GM12878 (cell line): Measurements from ENCODE around the gene MEX3B. TPM values are rescaled to one million over a fixed set of nuclear protein-coding genes. Genes with fewer than 3 reads are reported as not detected.

ENCODE experiments used
- ATAC-seq: fragments of 200-7000 bp; cut with Tn5 transposase; 3 replicates; pipeline ENCODE4 v1.9.1; 2020; ENCODE audit warnings: mild to moderate bottlenecking, moderate library complexity
- BruUV-seq: library from RNA; stranded (reverse); fragments of 400-500 nt; replicated peaks from 2 replicates; lab custom pipeline; 2021; lab: Mats Ljungman, UMichigan
- CTCF ChIA-PET: fragments of 300-600 bp; sonication (Branson Sonifier 250); formaldehyde crosslinking; extraction: SDS; loops from one replicate; lab custom pipeline; 2021; ENCODE audit warnings: inconsistent platforms; lab: Yijun Ruan, JAX
- POLR2A ChIA-PET: fragments of 350-600 bp; formaldehyde crosslinking; extraction: SDS; loops from one replicate; lab custom pipeline; 2021; ENCODE audit warnings: inconsistent platforms; lab: Charles Lee
- RAD21 ChIA-PET: fragments of 300-600 bp; sonication (Branson Sonifier 250); formaldehyde crosslinking; loops from one replicate; lab custom pipeline; 2023; ENCODE audit warnings: antibody characterized with exemption; ENCODE audit not compliant: unreplicated experiment; lab: Charles Lee
- SMC1A ChIA-PET: fragments of 300-600 bp; sonication (Branson Sonifier 250); formaldehyde crosslinking; loops from one replicate; lab custom pipeline; 2023; ENCODE audit not compliant: unreplicated experiment, uncharacterized antibody; lab: Charles Lee
- DNase-seq: peaks from one replicate; pipeline ENCODE4 v3.0.0-alpha.2; 2011; ENCODE audit warnings: low read depth, low spot score
- FAIRE-seq: peaks from 3 replicates; lab custom pipeline; 2011; peaks lifted over from hg19 to GRCh38; lab: Jason Lieb, UNC
- H2AFZ ChIP-seq: 2 replicates; pipeline ENCODE4 v1.6.0; 2011; ENCODE audit warnings: low read depth, low read length, control low read depth; ENCODE audit not compliant: control insufficient read depth
- H3K27ac ChIP-seq: 2 replicates; pipeline ENCODE4 v1.5.1; 2011; ENCODE audit warnings: control low read depth; ENCODE audit not compliant: control insufficient read depth, insufficient read depth
- H3K27me3 ChIP-seq, 2 experiments: replicated peaks in 1 of 2; 2 replicates each; pipeline versions ENCODE4 v1.6.0 to v1.6.1; 2011; ENCODE audit warnings: low read length in 1 of 2; ENCODE audit not compliant: control insufficient read depth in 2 of 2, insufficient read depth in 2 of 2
- H3K36me3 ChIP-seq, 2 experiments: 2 replicates each; pipeline ENCODE4 v1.5.1; 2011; ENCODE audit warnings: low read length in 1 of 2; ENCODE audit not compliant: control insufficient read depth in 2 of 2, insufficient read depth in 2 of 2
- H3K4me1 ChIP-seq: 2 replicates; pipeline ENCODE4 v1.6.1; 2011; ENCODE audit warnings: mild to moderate bottlenecking, low read length, moderate library complexity, mixed read lengths; ENCODE audit not compliant: control insufficient read depth, insufficient read depth
- H3K4me2 ChIP-seq: 2 replicates; pipeline ENCODE4 v1.6.0; 2011; ENCODE audit warnings: control low read depth; ENCODE audit not compliant: control insufficient read depth, insufficient read depth
- H3K4me3 ChIP-seq: fragments of 200-600 bp; sonication (generic); 2 replicates; pipeline ENCODE4 v1.5.1; 2016
- H3K79me2 ChIP-seq: 2 replicates; pipeline ENCODE4 v1.6.0; 2011; ENCODE audit warnings: low read length; ENCODE audit not compliant: control insufficient read depth, insufficient read depth
- H3K9ac ChIP-seq: 2 replicates; pipeline ENCODE4 v1.8.0; 2011; ENCODE audit warnings: low read length, control low read depth, mixed read lengths; ENCODE audit not compliant: control insufficient read depth, insufficient read depth
- H3K9me3 ChIP-seq: replicated peaks from 3 replicates; pipeline ENCODE4 v1.5.1; 2011; ENCODE audit warnings: mild to moderate bottlenecking, low read length; ENCODE audit not compliant: control insufficient read depth, insufficient read depth
- H4K20me1 ChIP-seq: 2 replicates; pipeline ENCODE4 v1.6.0; 2011; ENCODE audit not compliant: control insufficient read depth, insufficient read depth
- CREM ChIP-seq: IDR thresholded peaks from 2 replicates; pipeline ENCODE4 v1.6.1; 2014; ENCODE audit warnings: antibody characterized with exemption, low read depth
- FOXM1 ChIP-seq: IDR thresholded peaks from 2 replicates; pipeline ENCODE4 v1.6.1; 2012; ENCODE audit warnings: low read depth, mild to moderate bottlenecking, inconsistent platforms, low read length, moderate library complexity
- NBN ChIP-seq: fragments of 450-650 bp; IDR thresholded peaks from 2 replicates; pipeline ENCODE4 v1.6.1; 2016
- POLR2AphosphoS5 ChIP-seq: IDR thresholded peaks from 2 replicates; pipeline ENCODE4 v1.6.1; 2011; ENCODE audit warnings: mild to moderate bottlenecking, low read length, inconsistent platforms
- RFX5 ChIP-seq: IDR thresholded peaks from 2 replicates; pipeline ENCODE4 v1.6.1; 2011; ENCODE audit warnings: low read depth, low read length, improper control_type of control experiment
- SPI1 ChIP-seq: IDR thresholded peaks from 2 replicates; pipeline ENCODE4 v1.6.1; 2011; ENCODE audit warnings: low read depth, mild to moderate bottlenecking, low read length, moderate library complexity, borderline replicate concordance; ENCODE audit not compliant: insufficient read depth
- SUZ12 ChIP-seq: fragments of 200-600 bp; sonication (generic); IDR thresholded peaks from one replicate; pipeline ENCODE4 v1.6.1; 2018; ENCODE audit warnings: antibody characterized with exemption, mild to moderate bottlenecking; ENCODE audit not compliant: unreplicated experiment
- TCF12 ChIP-seq: IDR thresholded peaks from 2 replicates; pipeline ENCODE4 v1.6.1; 2011; ENCODE audit warnings: low read depth, mild to moderate bottlenecking, low read length
- TCF7 ChIP-seq: IDR thresholded peaks from 2 replicates; pipeline ENCODE4 v1.6.1; 2014; ENCODE audit warnings: antibody characterized with exemption, borderline replicate concordance
- ZNF207 ChIP-seq: fragments of 450-650 bp; IDR thresholded peaks from 2 replicates; pipeline ENCODE4 v1.6.1; 2014; ENCODE audit warnings: antibody characterized with exemption, mild to moderate bottlenecking, borderline replicate concordance
- ZNF24 ChIP-seq: fragments of 450-650 bp; IDR thresholded peaks from 2 replicates; pipeline ENCODE4 v1.6.1; 2017; ENCODE audit warnings: antibody characterized with exemption, mild to moderate bottlenecking
- WGBS: methylation state at CpG from one replicate; pipeline ENCODE4 v1.1.6; 2016; ENCODE audit warnings: low lambda C conversion rate; ENCODE audit not compliant: insufficient replicate concordance, insufficient coverage; ENCODE audit errors: missing lambda C conversion rate; 5-methylcytosine and 5-hydroxymethylcytosine counted together
- in situ Hi-C: fragments of 300-500 bp; cut with MboI; formaldehyde crosslinking; loops from 9 replicates; pipeline ENCODE4 v1.14.3; 2018; ENCODE audit warnings: mixed read lengths
- intact Hi-C: fragments of 100-400 bp; cut with micrococcal nuclease; formaldehyde crosslinking; loops from one replicate; pipeline ENCODE4 v1.14.2; 2022; ENCODE audit not compliant: unreplicated experiment
- polyA plus RNA-seq, 11 experiments: library from polyadenylated mRNA; depleted of rRNA in 4 of 11; unstranded in 6 of 11; stranded (reverse) in 5 of 11; fragments of >200 nt; fragmentation: Nextera tagmentation in 4 of 11; fragmentation: Illumina TruSeq in 1 of 11; extraction: Ambion mirVana in 4 of 11; extraction: Trizol in 1 of 11; gene quantifications; 1 replicate in 1 of 11; 2 replicates in 10 of 11; pipeline versions ENCODE4 v1.2.1 to v1.2.3, GENCODE V29; 2011 to 2016; ENCODE audit warnings: inconsistent platforms in 2 of 11, missing spikeins in 2 of 11, low read depth in 1 of 11
- total RNA-seq, 4 experiments: library from RNA; depleted of rRNA in 3 of 4; stranded (reverse); fragments of >200 nt in 3 of 4; fragmentation: Illumina TruSeq in 1 of 4; extraction: Trizol in 1 of 4; gene quantifications; 2 replicates each; pipeline versions ENCODE4 v1.2.1 to v1.2.3, GENCODE V29; 2013 to 2021
- TF ChIP-seq, protein P1 (sequence below): fragments of 450-650 bp; formaldehyde crosslinking; IDR thresholded peaks from 2 replicates; pipeline ENCODE4 v1.5.0; 2022; ENCODE audit warnings: mild to moderate bottlenecking, missing genetic modification characterization
- TF ChIP-seq, protein P2 (sequence below): fragments of 450-650 bp; IDR thresholded peaks from 2 replicates; pipeline ENCODE4 v1.6.1; 2018; ENCODE audit warnings: borderline replicate concordance, mild to moderate bottlenecking; ENCODE audit not compliant: partially characterized antibody
- TF ChIP-seq, protein P3 (sequence below): fragments of 450-650 bp; formaldehyde crosslinking; IDR thresholded peaks from 2 replicates; pipeline ENCODE4 v1.4.0; 2020; ENCODE audit warnings: mild to moderate bottlenecking, moderate library complexity

MEX3B gene
- total and polyA plus RNA-seq, 10 of the 15 experiments (the other 5 are each of a cell fraction or from before 2014, with no cell fraction given): 0.02 to 1.3 (median 0.28) TPM

DNA sequence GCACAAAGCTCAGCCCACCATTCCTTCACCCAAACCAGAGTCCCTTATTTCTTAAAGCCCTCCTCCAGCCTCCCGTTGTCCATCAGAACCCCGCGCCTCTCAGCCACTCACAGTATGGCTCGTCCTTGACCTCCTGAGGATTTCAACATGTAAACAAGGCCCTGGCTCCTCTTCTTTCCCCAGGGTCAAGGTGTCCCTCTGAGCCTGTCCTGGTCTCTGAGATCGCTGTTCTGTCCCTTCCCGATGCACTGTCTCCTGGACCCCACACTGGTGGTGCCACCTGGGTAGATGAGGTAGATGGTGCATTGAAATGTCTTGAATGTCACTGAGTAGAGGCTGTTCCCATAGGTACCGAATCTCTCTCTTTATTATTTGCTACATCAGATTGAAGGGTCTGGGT is 32.9 kb downstream of the MEX3B start:
- no peaks in the 10 kb centered on the region for H3K4me1 ChIP-seq
- 70% methylated on average over 7 of the region's 7 CpGs for WGBS
- no TSS peak for BruUV-seq
- FAIRE-seq (no peak), DNase-seq (no peak), ATAC-seq (no peak)
- H3K27ac ChIP-seq: no peak overlapping the region
- intact Hi-C loops (no loop called here), in situ Hi-C loops (no loop called here)
- POLR2A ChIA-PET: no interaction called here
- H3K4me2 ChIP-seq: no peak overlapping the region
- H2AFZ ChIP-seq: no peak overlapping the region
- RAD21 ChIA-PET: no interaction called here
- no peaks in the 10 kb centered on the region for H4K20me1 ChIP-seq
- H3K27me3 ChIP-seq: no peaks in the 10 kb centered on the region
- TF ChIP-seq TCF12 (no peak), SUZ12 (no peak), CREM (no peak), POLR2AphosphoS5 (no peak), ZNF207 (no peak), SPI1 (no peak), ZNF24 (no peak), RFX5 (no peak), NBN (no peak), FOXM1 (no peak), TCF7 (no peak)
- TF ChIP-seq, protein P1, sequence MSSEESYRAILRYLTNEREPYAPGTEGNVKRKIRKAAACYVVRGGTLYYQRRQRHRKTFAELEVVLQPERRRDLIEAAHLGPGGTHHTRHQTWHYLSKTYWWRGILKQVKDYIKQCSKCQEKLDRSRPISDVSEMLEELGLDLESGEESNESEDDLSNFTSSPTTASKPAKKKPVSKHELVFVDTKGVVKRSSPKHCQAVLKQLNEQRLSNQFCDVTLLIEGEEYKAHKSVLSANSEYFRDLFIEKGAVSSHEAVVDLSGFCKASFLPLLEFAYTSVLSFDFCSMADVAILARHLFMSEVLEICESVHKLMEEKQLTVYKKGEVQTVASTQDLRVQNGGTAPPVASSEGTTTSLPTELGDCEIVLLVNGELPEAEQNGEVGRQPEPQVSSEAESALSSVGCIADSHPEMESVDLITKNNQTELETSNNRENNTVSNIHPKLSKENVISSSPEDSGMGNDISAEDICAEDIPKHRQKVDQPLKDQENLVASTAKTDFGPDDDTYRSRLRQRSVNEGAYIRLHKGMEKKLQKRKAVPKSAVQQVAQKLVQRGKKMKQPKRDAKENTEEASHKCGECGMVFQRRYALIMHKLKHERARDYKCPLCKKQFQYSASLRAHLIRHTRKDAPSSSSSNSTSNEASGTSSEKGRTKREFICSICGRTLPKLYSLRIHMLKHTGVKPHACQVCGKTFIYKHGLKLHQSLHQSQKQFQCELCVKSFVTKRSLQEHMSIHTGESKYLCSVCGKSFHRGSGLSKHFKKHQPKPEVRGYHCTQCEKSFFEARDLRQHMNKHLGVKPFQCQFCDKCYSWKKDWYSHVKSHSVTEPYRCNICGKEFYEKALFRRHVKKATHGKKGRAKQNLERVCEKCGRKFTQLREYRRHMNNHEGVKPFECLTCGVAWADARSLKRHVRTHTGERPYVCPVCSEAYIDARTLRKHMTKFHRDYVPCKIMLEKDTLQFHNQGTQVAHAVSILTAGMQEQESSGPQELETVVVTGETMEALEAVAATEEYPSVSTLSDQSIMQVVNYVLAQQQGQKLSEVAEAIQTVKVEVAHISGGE (CRISPR knock-in tag): no peak
- TF ChIP-seq, protein P2, sequence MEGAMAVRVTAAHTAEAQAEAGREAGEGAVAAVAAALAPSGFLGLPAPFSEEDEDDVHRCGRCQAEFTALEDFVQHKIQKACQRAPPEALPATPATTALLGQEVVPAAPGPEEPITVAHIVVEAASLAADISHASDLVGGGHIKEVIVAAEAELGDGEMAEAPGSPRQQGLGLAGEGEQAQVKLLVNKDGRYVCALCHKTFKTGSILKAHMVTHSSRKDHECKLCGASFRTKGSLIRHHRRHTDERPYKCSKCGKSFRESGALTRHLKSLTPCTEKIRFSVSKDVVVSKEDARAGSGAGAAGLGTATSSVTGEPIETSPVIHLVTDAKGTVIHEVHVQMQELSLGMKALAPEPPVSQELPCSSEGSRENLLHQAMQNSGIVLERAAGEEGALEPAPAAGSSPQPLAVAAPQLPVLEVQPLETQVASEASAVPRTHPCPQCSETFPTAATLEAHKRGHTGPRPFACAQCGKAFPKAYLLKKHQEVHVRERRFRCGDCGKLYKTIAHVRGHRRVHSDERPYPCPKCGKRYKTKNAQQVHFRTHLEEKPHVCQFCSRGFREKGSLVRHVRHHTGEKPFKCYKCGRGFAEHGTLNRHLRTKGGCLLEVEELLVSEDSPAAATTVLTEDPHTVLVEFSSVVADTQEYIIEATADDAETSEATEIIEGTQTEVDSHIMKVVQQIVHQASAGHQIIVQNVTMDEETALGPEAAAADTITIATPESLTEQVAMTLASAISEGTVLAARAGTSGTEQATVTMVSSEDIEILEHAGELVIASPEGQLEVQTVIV: no peak
- TF ChIP-seq, protein P3, sequence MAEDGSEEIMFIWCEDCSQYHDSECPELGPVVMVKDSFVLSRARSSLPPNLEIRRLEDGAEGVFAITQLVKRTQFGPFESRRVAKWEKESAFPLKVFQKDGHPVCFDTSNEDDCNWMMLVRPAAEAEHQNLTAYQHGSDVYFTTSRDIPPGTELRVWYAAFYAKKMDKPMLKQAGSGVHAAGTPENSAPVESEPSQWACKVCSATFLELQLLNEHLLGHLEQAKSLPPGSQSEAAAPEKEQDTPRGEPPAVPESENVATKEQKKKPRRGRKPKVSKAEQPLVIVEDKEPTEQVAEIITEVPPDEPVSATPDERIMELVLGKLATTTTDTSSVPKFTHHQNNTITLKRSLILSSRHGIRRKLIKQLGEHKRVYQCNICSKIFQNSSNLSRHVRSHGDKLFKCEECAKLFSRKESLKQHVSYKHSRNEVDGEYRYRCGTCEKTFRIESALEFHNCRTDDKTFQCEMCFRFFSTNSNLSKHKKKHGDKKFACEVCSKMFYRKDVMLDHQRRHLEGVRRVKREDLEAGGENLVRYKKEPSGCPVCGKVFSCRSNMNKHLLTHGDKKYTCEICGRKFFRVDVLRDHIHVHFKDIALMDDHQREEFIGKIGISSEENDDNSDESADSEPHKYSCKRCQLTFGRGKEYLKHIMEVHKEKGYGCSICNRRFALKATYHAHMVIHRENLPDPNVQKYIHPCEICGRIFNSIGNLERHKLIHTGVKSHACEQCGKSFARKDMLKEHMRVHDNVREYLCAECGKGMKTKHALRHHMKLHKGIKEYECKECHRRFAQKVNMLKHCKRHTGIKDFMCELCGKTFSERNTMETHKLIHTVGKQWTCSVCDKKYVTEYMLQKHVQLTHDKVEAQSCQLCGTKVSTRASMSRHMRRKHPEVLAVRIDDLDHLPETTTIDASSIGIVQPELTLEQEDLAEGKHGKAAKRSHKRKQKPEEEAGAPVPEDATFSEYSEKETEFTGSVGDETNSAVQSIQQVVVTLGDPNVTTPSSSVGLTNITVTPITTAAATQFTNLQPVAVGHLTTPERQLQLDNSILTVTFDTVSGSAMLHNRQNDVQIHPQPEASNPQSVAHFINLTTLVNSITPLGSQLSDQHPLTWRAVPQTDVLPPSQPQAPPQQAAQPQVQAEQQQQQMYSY: no peak
- H3K9me3 ChIP-seq: no peaks in the 10 kb centered on the region
- CTCF ChIA-PET: no interaction called here
- no peaks in the 10 kb centered on the region for H3K79me2 ChIP-seq
- SMC1A ChIA-PET: no interaction called here
- no peak overlapping the region for H3K9ac ChIP-seq
- no peaks in the 10 kb centered on the region for H3K36me3 ChIP-seq
- no peak overlapping the region for H3K4me3 ChIP-seq
